ENCODE results near the gene TXK. TPM values are rescaled to one million over a fixed set of nuclear protein-coding genes. Genes with fewer than 3 reads are reported as not detected.

TXK gene
- total RNA-seq, 4 donors from 2014 or later: 1.7 to 5.2 (median 3.5) TPM

DNA sequence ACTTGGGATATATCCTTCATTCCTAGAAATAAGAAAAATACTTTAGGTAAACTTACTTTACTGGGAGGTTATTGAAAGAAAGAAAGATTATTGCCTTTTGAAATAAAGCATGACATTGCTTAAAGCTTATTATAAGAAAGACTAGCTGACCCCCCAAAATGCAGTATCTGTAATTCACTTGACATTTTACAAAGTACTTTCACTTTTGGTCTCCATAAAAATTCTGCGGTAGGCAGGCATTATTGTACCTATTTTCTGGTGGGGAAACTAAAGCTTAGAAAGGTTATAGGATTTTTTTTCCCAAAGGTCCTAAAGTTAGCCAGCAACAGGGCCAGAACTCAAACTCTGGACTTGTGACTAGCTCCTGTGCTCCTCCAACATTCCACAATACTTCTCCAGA is 29.7 kb upstream of the TXK start:
- DNase-seq: no peak
- intact Hi-C loops (cut with DNase I): no loop called here
- 70 to 100% methylated on average over 1 of the region's 1 CpG for WGBS, 2 donors
- Histone ChIP-seq H3K27me3 (no peaks in the 10 kb centered on the region), H3K27ac (no peak overlapping the region), H3K4me3 (no peak overlapping the region), H3K4me1 (peaks cover 0 to 5% (median 0%) of the 10 kb centered on the region in 3 donors), H3K36me3 (peaks cover 0 to 56% (median 0%) of the 10 kb centered on the region in 3 donors), H3K9me3 (no peaks in the 10 kb centered on the region)
- TF ChIP-seq, protein P1, sequence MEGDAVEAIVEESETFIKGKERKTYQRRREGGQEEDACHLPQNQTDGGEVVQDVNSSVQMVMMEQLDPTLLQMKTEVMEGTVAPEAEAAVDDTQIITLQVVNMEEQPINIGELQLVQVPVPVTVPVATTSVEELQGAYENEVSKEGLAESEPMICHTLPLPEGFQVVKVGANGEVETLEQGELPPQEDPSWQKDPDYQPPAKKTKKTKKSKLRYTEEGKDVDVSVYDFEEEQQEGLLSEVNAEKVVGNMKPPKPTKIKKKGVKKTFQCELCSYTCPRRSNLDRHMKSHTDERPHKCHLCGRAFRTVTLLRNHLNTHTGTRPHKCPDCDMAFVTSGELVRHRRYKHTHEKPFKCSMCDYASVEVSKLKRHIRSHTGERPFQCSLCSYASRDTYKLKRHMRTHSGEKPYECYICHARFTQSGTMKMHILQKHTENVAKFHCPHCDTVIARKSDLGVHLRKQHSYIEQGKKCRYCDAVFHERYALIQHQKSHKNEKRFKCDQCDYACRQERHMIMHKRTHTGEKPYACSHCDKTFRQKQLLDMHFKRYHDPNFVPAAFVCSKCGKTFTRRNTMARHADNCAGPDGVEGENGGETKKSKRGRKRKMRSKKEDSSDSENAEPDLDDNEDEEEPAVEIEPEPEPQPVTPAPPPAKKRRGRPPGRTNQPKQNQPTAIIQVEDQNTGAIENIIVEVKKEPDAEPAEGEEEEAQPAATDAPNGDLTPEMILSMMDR (IDR thresholded peaks at IDR 0.05): no peak

GRCh38 chr4:48162162-48162561 is 28.1 kb upstream of the TXK start:
- Histone ChIP-seq H3K36me3 (peaks cover 0 to 49% (median 0%) of the 10 kb centered on the region in 3 donors), H3K9me3 (no peaks in the 10 kb centered on the region), H3K27ac (no peak overlapping the region), H3K4me3 (no peak overlapping the region), H3K4me1 (peaks cover 0 to 5% (median 0%) of the 10 kb centered on the region in 3 donors), H3K27me3 (no peaks in the 10 kb centered on the region)
- WGBS, 2 donors: 35 to 44% methylated on average over 4 of the region's 4 CpGs
- intact Hi-C loops (cut with DNase I): no loop called here
- TF ChIP-seq, protein P1 (IDR thresholded peaks at IDR 0.05): no peak
- DNase-seq: no peak

DNA sequence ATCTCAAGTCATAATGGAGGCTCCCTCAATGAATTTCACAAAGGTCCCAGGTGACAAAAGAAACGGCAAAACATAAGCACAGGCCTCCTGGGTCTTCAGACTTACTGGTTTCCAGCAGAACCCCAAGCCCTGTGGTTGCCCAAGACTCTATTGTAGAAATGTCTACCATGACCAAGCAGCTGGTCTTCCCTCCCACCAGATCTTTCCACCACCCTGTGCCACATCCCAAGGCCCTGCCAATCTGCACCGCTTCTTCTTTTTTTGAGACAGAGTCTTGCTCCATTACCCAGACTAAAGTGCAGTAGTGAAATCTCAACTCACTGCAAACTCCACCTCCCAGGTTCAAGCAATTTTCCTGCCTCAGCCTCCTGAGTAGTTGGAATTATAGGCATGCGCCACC is 23.2 kb upstream of the TXK start:
- no peak for TF ChIP-seq POLR2A (IDR thresholded peaks at IDR 0.05)
- TF ChIP-seq, protein P1 (IDR thresholded peaks at IDR 0.05): no peak
- H3K4me3 ChIP-seq: no peak overlapping the region
- H3K36me3 ChIP-seq: peaks cover 0 to 55% (median 0%) of the 10 kb centered on the region in 3 donors
- H3K9me3 ChIP-seq: peaks cover 0 to 26% (median 8%) of the 10 kb centered on the region in 3 donors
- no peaks in the 10 kb centered on the region for H3K27me3 ChIP-seq
- WGBS, 2 donors: 71 to 97% methylated on average over 3 of the region's 3 CpGs
- no peak overlapping the region for H3K27ac ChIP-seq
- intact Hi-C loops (cut with DNase I): no loop called here
- DNase-seq: no peak
- peaks cover 0 to 7% (median 0%) of the 10 kb centered on the region in 3 donors for H3K4me1 ChIP-seq

DNA sequence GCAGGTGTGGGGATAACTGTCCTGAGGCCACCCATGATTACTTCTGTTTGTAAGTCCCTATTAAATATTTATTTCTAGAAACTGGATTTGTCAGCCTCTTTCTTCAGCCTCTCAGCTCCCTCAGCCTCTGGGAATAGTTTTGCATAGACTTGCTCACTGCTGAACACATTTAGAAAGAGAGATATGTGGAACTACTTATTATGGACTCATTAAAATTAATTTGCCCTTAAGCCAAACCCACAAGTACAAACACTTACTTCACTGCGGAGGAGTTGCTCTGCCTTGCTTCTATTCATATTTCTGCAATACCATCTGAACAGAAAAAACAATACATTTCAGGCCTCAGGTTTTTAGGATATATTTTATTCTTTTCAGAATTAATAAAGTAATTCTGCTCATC is 22.4 kb upstream of the TXK start:
- DNase-seq: no peak
- WGBS, 2 donors: 63 to 66% methylated on average over 1 of the region's 1 CpG
- intact Hi-C loops (cut with DNase I): no loop called here
- H3K4me1 ChIP-seq: peaks cover 0 to 4% (median 0%) of the 10 kb centered on the region in 3 donors
- no peaks in the 10 kb centered on the region for H3K27me3 ChIP-seq
- no peak overlapping the region for H3K27ac ChIP-seq
- peaks cover 0 to 26% (median 8%) of the 10 kb centered on the region in 3 donors for H3K9me3 ChIP-seq
- no peak for TF ChIP-seq POLR2A (IDR thresholded peaks at IDR 0.05)
- TF ChIP-seq, protein P1 (IDR thresholded peaks at IDR 0.05): no peak
- H3K36me3 ChIP-seq: peaks cover 0 to 61% (median 0%) of the 10 kb centered on the region in 3 donors
- no peak overlapping the region for H3K4me3 ChIP-seq

GRCh38 chr4:48153791-48154550 is 19.9 kb upstream of the TXK start:
- Histone ChIP-seq H3K4me1 (peaks cover 0 to 4% (median 0%) of the 10 kb centered on the region in 3 donors), H3K36me3 (peaks cover 0 to 58% (median 0%) of the 10 kb centered on the region in 3 donors), H3K27ac (no peak overlapping the region), H3K9me3 (peaks cover 0 to 26% (median 8%) of the 10 kb centered on the region in 3 donors), H3K4me3 (no peak overlapping the region), H3K27me3 (no peaks in the 10 kb centered on the region)
- no peak for DNase-seq
- WGBS, 2 donors: 80 to 92% methylated on average over 1 of the region's 1 CpG
- intact Hi-C loops (cut with DNase I): no loop called here
- no peak for TF ChIP-seq POLR2A (IDR thresholded peaks at IDR 0.05)
- TF ChIP-seq, protein P1 (IDR thresholded peaks at IDR 0.05): no peak
